Measurements from ENCODE around the gene MAFF.
"Not testable (repeated sequence)": the region's sequence is repeated elsewhere in the genome, so short reads cannot be mapped to it uniquely, and the experiment has no call there.

MAFF gene

DNA sequence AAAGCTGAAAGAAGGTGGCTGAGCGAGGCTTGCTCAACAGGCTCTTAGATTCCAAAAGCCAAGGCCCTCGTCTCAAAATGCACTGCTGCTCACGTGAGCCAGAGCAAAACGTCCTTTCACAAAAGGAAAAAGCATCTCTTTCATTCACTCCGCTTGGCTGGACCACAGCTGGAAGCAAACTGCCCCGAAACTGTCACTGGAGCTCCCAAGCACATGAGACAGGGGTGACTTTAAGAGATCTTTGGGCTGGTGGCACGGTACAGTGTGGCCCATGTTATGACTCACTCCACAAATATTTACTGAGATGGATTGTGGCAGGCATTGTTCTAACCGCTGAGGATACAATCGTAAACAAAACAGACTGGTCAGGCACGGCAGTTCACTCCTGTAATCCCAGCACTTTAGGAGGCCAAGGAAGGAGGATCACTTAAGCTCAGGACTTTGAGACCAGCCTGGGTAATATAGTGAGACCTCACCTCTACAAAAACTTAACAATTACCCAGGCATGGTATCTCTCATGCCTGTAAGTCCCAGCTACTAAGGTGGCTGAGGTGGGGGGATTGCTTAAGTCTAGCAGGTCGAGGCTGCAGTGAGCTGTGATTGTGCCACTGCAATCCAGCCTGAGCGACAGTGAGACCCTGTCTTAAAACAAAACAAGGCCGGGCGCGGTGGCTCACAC lies 23.7 kb upstream of the MAFF start:
- no peak for DNase-seq

- not testable (repeated sequence) for DNase-seq
Measured at GRCh38 chr22:38178605-38178937, 23.2 kb upstream of the MAFF start.

DNA sequence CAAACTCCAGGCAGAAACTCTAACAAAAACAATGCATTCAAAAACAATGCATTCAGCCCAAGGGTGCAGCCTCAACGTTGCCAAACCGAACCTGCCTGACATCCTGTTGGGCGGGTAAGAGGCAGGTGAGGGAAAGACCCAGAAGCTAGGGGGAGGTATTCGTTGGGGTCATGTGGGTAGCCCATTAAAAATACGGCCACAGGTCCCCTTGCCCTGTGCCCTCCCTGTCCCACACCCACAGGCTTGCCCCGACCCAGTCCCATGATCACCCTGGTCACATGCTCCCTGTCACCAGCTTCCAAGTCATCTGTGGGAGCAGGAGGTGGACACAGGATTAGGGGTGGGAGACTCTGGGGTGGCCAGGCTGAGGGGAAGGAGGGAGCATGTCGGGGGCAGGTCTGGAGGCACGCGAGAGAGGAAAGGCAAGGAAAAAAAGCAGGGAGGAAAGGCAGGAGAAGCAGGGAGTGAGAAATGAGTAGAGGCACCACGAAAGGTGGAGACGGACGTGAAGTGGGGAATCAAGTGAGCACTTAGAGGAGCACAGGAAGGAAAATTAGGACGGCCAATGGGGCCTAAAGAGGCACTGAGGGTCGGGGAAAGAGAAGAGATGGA lies 20.8 kb upstream of the MAFF start:
- peak; percentile 28 for DNase-seq

GRCh38 chr22:38181453-38182200 lies 20.2 kb upstream of the MAFF start, which contains the start of gene PLA2G6:
Gene PLA2G6 (minus strand): TSS chr22:38181830. CDS start chr22:38169426, 12,404 bp downstream.
- peak; percentile 99 for DNase-seq

- no peak for DNase-seq
Measured at GRCh38 chr22:38184788-38185187, 17.0 kb upstream of the MAFF start.

DNA sequence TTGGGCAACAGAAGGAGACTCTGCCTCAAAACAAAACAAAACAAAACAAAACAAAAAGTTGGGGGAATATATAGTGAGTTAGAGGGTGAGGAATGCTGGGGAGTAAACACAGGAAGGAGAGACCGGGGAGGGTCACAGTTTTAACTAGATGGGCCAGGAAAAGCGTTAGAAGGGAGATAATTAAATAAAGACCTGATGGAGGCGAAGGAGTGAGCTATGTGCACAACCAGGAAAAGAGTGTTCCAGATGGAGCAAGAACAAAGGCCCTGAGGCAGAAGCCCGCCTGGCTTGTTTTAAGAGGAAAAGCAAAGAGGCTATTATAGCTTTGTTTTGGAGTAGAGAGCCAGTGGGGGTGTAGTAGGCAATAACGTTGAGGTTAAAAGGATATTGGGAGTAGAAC lies 15.4 kb upstream of the MAFF start:
- peak; percentile 42 for DNase-seq

- DNase-seq, result peak; percentile 89
Measured at GRCh38 chr22:38187413-38188212, 14.2 kb upstream of the MAFF start.

- no peak for DNase-seq
Measured at GRCh38 chr22:38189104-38189503, 12.7 kb upstream of the MAFF start.

DNA sequence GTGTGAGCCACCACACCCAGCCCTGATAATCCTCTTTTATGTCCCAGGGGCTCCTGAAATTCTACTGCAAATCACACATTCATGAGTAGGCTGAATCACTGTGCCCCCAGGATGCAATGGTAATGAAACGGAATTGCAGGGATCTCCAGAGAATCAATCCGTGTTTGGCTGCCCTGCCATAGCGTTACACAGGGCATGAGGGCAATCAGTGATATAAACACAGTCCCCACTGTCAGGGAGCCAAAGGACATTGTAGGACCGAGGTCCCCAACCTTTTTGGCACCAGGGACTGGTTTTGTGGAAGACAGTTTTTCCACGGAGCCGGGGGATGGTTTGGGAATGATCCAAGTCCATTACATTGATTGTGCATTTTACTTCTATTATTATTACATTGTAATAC lies 11.2 kb upstream of the MAFF start:
- no peak for DNase-seq

- DNase-seq, result no peak
Measured at GRCh38 chr22:38191055-38191454, 10.7 kb upstream of the MAFF start.

- no peak for DNase-seq
Measured at GRCh38 chr22:38191731-38192474, 9.9 kb upstream of the MAFF start.

- DNase-seq, result no peak
Measured at GRCh38 chr22:38192475-38192863, 9.3 kb upstream of the MAFF start.

DNA sequence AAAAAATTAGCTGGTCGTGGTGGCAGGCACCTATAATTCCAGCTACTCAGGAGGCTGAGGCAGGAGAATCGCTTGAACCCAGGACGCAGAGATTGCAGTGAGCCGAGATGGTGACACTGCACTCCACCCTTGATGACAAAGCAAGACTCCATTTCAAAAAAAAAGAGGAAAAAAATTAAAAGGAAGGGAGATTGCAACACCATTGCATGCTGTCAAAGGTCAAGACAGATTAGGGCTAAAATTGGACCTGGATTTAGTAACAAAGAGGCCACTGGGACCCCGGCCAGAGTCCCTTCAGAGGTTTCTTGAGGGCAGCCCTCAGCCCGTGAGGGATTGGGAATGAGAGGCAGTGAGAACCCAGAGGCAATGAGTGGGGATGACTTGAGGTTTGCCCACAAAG lies 8.2 kb upstream of the MAFF start:
- DNase-seq, result no peak

DNA sequence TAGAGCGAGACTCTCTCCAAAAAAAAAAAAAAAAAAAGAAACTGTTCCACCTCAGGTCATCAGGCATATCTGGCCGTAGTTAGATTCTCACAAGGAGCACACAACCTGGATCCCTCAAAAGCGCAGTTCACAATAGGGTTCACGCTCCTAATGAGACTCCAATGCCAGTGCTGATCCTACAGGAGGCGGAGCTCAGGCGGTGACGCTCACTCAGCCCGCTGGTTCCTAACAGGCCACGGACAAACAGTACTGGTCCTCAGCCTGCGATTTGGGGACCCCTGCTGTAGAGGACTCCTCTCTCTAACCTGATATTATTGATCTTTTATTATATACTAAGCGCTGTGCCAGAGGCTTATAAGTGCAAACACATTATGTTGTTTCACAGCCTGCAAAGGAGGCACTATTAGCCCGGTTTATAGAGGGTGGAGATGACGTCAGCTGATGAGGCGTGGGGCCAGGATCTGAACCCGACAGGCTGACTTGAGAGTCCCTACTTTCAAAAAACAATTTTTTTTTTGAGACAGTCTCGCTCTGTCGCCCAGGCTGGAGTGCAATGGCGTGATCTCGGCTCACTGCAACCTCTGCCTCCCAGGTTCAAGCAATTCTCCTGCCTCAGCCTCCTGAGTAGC lies 4.9 kb upstream of the MAFF start:
- DNase-seq, result peak; percentile 74

DNA sequence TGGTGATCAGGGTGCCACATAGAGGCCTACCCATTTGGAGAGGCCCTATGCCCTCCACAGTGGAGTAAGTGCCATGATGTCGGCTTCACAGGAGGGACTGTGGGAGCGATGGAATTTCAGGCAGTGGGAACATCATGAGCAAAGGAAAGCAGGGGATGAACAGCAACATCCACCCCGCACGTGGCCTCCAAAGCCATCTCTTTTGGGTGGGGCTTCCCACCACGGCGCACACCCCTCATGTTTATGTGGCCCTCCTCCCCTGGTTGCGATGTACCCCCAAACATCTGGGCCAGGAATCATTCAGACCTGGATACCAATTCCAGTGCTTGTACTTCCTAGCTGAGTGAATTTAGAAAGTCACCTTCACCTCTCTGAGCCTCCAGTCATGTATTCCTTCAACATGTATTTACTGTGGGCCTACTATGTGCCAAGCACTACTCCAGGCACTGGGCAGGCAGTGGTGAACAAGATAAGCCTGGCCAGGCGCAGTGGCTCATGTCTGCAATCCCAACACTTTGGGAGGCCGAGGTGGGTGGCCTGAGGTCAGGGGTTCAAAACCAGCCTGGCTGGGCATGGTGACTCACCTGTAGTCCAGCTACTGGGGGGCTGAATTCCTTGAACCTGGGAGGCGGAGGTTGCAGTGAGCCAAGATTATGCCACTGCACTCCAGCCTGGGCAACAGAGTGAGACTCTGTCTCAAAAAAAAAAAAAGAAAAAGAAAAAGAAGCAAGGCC lies 1.8 kb upstream of the MAFF start:
- DNase-seq, result no peak

DNA sequence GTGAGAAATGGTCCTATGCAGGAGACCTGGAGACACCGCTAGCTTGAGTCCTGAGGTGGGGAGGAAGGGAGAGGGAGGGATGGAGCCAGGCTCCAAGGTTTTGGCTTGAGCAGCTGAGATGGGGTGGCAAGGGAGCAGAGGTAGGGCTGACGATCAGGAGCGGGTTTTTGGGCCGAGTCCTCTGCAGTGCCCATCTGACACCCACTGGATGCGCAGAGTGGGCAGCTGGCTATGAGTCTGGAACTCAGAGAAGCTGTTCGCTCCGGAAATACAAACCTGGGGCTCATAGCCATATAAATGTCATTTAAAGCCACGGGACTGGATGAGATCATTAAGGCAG lies 453 bp upstream of the MAFF start:
- DNase-seq, result no peak

DNA sequence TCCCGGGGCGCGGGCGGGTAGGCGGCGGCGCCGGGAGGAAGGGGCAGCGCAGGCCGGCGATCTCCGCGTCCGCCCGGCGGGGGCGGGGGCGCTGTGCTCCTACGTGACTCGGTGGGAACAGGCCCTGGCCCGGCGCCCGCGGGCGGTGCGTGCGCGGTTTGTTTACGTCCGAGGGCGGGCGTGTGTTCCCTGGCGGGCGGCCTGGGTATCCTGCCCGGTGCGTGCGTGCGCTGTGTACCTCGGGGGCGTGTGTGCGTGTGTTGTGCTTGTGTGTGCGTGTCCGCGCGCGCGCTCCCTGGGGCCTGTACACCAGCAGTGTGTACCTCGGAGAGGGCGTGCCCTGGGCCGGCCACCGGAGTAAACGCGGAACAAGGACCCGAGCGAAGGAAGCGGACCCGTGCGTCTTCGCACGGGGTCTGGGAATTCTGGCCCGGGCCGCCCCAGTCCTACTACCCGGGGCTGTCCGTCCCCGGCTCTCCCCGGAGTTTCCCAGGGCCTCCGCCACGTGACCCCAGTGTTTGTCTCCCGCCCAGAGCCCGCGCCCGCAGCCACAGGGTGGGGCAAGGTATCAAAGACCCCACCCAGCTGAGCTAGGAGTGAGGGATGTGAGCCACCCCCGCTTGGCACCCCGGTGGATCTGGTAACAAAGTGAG lies 769 bp downstream of the MAFF start:
- DNase-seq, result peak; percentile 36

DNA sequence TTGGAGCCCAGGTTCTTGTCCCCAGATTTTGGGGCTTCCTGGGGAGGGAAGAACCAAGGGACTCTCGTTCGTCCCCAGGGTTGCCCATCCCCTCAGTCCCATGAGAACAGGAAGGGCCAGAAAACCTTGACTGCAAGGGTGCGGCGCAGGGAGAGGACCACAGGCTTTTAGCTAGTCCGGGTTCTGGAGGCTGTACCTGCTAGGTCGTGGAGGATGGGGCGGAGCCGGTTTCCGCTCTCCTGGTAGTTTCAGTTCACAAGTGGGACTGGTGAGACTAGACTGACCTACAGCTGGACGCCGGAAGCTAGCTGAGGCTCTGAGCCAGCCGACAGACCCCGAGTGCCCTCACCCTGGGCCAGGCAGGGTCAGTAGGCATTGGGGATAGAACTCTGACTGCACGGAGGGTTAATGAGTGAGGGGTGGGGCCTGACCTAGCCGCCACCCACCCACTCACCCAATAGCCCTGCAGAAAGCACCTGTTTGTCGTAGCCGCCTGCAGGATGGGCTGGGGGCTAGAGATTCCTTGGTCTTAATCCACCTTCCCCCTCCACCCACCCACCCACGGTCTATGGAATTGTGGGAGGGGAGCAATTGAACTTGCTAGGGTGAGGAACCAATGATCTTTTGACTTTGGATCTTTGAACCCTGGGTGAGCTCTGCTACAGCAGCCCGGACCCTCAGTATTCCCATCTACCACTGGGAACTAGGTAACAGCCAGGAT lies 1.5 kb downstream of the MAFF start:
- DNase-seq, result no peak

DNA sequence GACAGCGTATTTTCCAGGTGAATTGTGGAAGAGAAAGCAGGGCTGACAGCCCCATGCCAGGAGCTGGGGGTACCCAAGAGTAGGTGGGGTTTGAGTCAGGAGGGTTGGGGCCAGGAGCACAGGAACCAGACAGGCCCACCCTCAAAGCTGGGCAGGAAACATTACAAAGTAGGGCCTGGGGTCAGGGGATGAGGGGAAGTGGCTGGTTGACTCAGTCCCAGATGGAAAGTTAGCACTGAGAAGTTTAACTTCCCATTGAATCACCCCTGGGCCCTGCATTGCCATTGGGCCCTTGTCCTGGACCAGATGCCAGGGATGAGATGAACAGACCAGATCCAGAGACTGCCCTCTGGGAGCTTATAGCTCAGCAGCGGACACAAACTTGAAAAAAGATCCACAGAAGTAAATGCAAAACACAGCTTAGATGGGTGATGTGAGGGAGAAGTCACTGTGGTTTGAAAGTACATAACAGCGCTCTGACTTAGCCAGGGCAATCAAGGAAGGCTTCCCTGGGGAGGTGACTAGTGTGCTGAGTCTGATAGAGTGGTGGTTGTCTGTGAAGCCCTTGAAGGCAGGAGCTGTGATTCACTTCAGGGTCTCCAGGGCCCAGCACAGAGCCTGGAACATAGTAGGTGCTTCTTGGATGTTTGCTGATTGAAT lies 2.2 kb downstream of the MAFF start:
- DNase-seq, result no peak

- no peak for DNase-seq
Measured at GRCh38 chr22:38204784-38205183, 3.0 kb downstream of the MAFF start.

Measured in NCI-H1092 treated with DMSO at 0.1 percent for 48 hours (cell line).